ENCODE data around the gene SKOR1.

GRCh38 chr15:67809441-67809840 lies 15.9 kb upstream of the SKOR1 start:
- no peak for TF ChIP-seq POLR2A (IDR thresholded peaks at IDR 0.05; ENCODE audit: low read depth, low read length)
- TF ChIP-seq CTCF (IDR thresholded peaks at IDR 0.05 in 2 of 3, conservative IDR thresholded peaks at IDR 0.05 in 1 of 3; ENCODE audit: control insufficient read depth in 2 of 3, extremely low read depth in 1 of 3, insufficient read depth in 1 of 3, low read depth in 3 of 3, low read length in 3 of 3) = no peak
- no peak for TF ChIP-seq EED (IDR thresholded peaks at IDR 0.05; ENCODE audit: low read depth)
- TF ChIP-seq HDAC6 (IDR thresholded peaks at IDR 0.05; ENCODE audit: unreplicated experiment) = no peak
- TF ChIP-seq EZH2 (IDR thresholded peaks at IDR 0.05; ENCODE audit: borderline replicate concordance, control insufficient read depth, low read depth, low read length) = no peak
- TF ChIP-seq KAT2A (conservative IDR thresholded peaks at IDR 0.05; ENCODE audit: control insufficient read depth, low read depth, low read length) = no peak
- no peak for TF ChIP-seq ZBTB33 (IDR thresholded peaks at IDR 0.05)
- no peak for TF ChIP-seq ZNF217 (IDR thresholded peaks at IDR 0.05)
- no peak for TF ChIP-seq RAD51 (IDR thresholded peaks at IDR 0.05)
- TF ChIP-seq CEBPB (IDR thresholded peaks at IDR 0.05; ENCODE audit: borderline replicate concordance in 1 of 2, low read depth in 2 of 2, low read length in 2 of 2) = no peak
- no peak for TF ChIP-seq CHD4 (IDR thresholded peaks at IDR 0.05)
- TF ChIP-seq NKRF (conservative IDR thresholded peaks at IDR 0.05) = no peak

All from GM12878 (cell line).